Caco-2 (cell line): ENCODE results near the gene ASTN1. TPM values are rescaled to one million over a fixed set of nuclear protein-coding genes. Genes with fewer than 3 reads are reported as not detected.

Experiments used
- BruUV-seq: library from RNA; stranded (reverse); fragments of 400-500 nt; replicated peaks from 2 replicates; lab custom pipeline; 2021; lab: Mats Ljungman, UMichigan
- CTCF ChIA-PET: fragments of 300-600 bp; sonication (Branson Sonifier 250); formaldehyde crosslinking; loops from one replicate; lab custom pipeline; 2022; ENCODE audit warnings: antibody characterized with exemption; lab: Charles Lee
- POLR2A ChIA-PET: fragments of 300-600 bp; sonication (Branson Sonifier 250); formaldehyde crosslinking; loops from one replicate; lab custom pipeline; 2022; ENCODE audit warnings: antibody characterized with exemption; lab: Charles Lee
- DNase-seq, 2 experiments: peaks; one replicate each; pipeline versions ENCODE4 v3.0.0 to v3.0.0-alpha.2; 2020 to 2022
- H3K27me3 ChIP-seq: replicated peaks from 2 replicates; pipeline ENCODE4 v1.6.0; 2011; ENCODE audit warnings: low read length; ENCODE audit not compliant: control insufficient read depth, insufficient read depth
- H3K36me3 ChIP-seq: 2 replicates; pipeline ENCODE4 v1.5.1; 2011; ENCODE audit warnings: low read length; ENCODE audit not compliant: control insufficient read depth, insufficient read depth
- H3K4me1 ChIP-seq: fragments of 250-450 bp; sonication (Bioruptor Pico); 2 replicates; pipeline ENCODE4 v1.5.1; 2020; ENCODE audit warnings: mild to moderate bottlenecking
- H3K4me3 ChIP-seq: 2 replicates; pipeline ENCODE4 v1.5.1; 2011; ENCODE audit warnings: low read depth, mild to moderate bottlenecking, control low read depth, low read length
- H3K9me3 ChIP-seq: fragments of 250-450 bp; sonication (Bioruptor Pico); 2 replicates; pipeline ENCODE4 v1.5.1; 2020; ENCODE audit warnings: mild to moderate bottlenecking, moderate library complexity
- H3K27ac Mint-ChIP-seq: one replicate; pipeline ENCODE4 v1.8.0; 2022; ENCODE audit warnings: mixed read lengths; ENCODE audit not compliant: unreplicated experiment
- H3K27me3 Mint-ChIP-seq: one replicate; pipeline ENCODE4 v1.8.0; 2022; ENCODE audit warnings: mixed read lengths; ENCODE audit not compliant: insufficient read depth, unreplicated experiment
- H3K36me3 Mint-ChIP-seq: one replicate; pipeline ENCODE4 v1.8.0; 2022; ENCODE audit warnings: mild to moderate bottlenecking, mixed read lengths; ENCODE audit not compliant: insufficient read depth, unreplicated experiment
- H3K4me1 Mint-ChIP-seq: one replicate; pipeline ENCODE4 v1.8.0; 2022; ENCODE audit warnings: low read depth, mixed read lengths; ENCODE audit not compliant: unreplicated experiment
- H3K4me3 Mint-ChIP-seq: one replicate; pipeline ENCODE4 v1.8.0; 2022; ENCODE audit warnings: mild to moderate bottlenecking, moderate library complexity, mixed read lengths; ENCODE audit not compliant: unreplicated experiment
- H3K9me3 Mint-ChIP-seq: one replicate; pipeline ENCODE4 v1.8.0; 2022; ENCODE audit warnings: mixed read lengths; ENCODE audit not compliant: unreplicated experiment
- intact Hi-C: fragments of 100-400 bp; cut with micrococcal nuclease; formaldehyde crosslinking; loops from one replicate; pipeline ENCODE4 v1.10.0; 2022; ENCODE audit not compliant: unreplicated experiment
- total RNA-seq: library from RNA; stranded (reverse); gene quantifications from 2 replicates; pipeline ENCODE4 v1.2.3, GENCODE V29; 2022
- TF ChIP-seq, protein P1 (sequence below), 2 experiments: fragments of 200-600 bp in 1 of 2; IDR thresholded peaks; 1 replicate in 1 of 2; 2 replicates in 1 of 2; pipeline versions ENCODE4 v1.5.1 to v1.8.0; 2011 to 2022; ENCODE audit warnings: antibody characterized with exemption in 1 of 2, control low read depth in 1 of 2, inconsistent platforms in 1 of 2, low read depth in 1 of 2, low read length in 1 of 2, mild to moderate bottlenecking in 1 of 2, moderate library complexity in 1 of 2; ENCODE audit not compliant: insufficient read depth in 1 of 2, severe bottlenecking in 1 of 2, unreplicated experiment in 1 of 2

Gene ASTN1
- total RNA-seq, 1 experiment from 2014 or later, result not detected

DNA sequence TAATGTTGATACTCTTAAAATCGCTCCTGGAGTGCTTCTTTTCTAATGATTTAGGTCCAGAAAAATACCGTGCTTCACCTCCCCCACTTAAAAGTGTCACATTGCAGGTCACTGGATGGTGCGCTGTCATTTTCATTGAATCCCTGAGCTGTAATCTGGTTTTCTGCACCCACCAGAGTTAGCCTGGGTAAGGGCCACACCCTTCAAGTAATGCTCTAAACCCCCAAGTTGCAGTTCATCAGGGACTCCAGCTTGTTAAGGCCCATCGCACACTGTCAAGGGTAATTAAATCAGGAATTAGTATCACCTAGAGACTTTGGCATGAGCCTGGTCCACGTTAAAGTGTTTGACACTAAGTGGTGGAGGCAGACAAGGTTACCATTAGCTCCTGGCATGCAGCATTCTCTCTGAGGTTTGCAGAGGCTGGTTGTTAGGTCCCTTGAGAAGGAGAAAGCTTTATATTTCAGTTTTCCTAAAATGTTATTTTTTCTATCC lies 34.0 kb downstream of the ASTN1 start:
- Mint-ChIP-seq H3K4me1 (no peaks in the 10 kb centered on the region), H3K36me3 (no peaks in the 10 kb centered on the region), H3K27me3 (peaks cover 12% of the 10 kb centered on the region), H3K9me3 (no peaks in the 10 kb centered on the region), H3K4me3 (no peak overlapping the region), H3K27ac (no peak overlapping the region)
- Histone ChIP-seq H3K27me3 (no peaks in the 10 kb centered on the region), H3K4me3 (no peak overlapping the region), H3K9me3 (no peaks in the 10 kb centered on the region), H3K4me1 (no peaks in the 10 kb centered on the region), H3K36me3 (no peaks in the 10 kb centered on the region)
- intact Hi-C loops, result no loop called here
- TF ChIP-seq, protein P1, sequence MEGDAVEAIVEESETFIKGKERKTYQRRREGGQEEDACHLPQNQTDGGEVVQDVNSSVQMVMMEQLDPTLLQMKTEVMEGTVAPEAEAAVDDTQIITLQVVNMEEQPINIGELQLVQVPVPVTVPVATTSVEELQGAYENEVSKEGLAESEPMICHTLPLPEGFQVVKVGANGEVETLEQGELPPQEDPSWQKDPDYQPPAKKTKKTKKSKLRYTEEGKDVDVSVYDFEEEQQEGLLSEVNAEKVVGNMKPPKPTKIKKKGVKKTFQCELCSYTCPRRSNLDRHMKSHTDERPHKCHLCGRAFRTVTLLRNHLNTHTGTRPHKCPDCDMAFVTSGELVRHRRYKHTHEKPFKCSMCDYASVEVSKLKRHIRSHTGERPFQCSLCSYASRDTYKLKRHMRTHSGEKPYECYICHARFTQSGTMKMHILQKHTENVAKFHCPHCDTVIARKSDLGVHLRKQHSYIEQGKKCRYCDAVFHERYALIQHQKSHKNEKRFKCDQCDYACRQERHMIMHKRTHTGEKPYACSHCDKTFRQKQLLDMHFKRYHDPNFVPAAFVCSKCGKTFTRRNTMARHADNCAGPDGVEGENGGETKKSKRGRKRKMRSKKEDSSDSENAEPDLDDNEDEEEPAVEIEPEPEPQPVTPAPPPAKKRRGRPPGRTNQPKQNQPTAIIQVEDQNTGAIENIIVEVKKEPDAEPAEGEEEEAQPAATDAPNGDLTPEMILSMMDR (IDR thresholded peaks at IDR 0.05; ENCODE audit: insufficient read depth in 1 of 2, low read depth in 1 of 2, low read length in 1 of 2, severe bottlenecking in 1 of 2, unreplicated experiment in 1 of 2), result no peak
- ChIA-PET POLR2A (no interaction called here), CTCF (no interaction called here)
- BruUV-seq, result no TSS peak
- DNase-seq, result no peak

DNA sequence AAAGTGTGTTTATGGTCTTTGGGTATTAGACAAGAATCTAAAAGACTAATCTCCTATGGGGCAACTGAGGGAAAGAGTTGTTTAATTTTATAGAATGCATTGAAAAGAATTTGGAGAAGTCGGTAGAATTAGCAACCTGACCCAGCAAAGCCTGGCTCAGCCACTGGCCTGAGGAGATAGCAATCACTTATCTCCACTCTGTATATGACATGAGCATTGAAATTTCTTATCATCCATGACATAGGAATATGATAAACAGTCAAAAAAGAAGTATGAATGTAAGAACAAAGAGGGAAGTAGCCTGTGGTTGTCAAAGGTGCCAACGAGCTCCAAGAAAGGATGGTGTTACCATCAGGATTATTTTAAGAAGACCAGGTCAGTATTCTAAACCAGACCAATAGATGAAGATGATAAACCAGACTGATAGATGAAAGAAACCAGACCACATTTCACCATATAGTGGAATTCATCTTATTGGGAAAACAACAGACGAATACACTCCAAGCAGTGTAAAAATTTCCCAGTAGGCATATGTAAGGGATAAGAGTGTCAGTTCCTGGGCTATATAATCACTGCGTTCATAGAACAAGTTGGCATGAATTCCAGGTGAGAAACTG lies 35.7 kb downstream of the ASTN1 start:
- Histone ChIP-seq H3K9me3 (no peaks in the 10 kb centered on the region), H3K4me1 (no peaks in the 10 kb centered on the region), H3K27me3 (no peaks in the 10 kb centered on the region), H3K36me3 (no peaks in the 10 kb centered on the region), H3K4me3 (no peak overlapping the region)
- ChIA-PET CTCF (no interaction called here), POLR2A (no interaction called here)
- Mint-ChIP-seq H3K4me1 (no peaks in the 10 kb centered on the region), H3K36me3 (no peaks in the 10 kb centered on the region), H3K9me3 (no peaks in the 10 kb centered on the region), H3K27me3 (peaks cover 15% of the 10 kb centered on the region), H3K4me3 (no peak overlapping the region), H3K27ac (no peak overlapping the region)
- no peak for DNase-seq
- TF ChIP-seq, protein P1 (IDR thresholded peaks at IDR 0.05; ENCODE audit: insufficient read depth in 1 of 2, low read depth in 1 of 2, low read length in 1 of 2, severe bottlenecking in 1 of 2, unreplicated experiment in 1 of 2), result no peak
- no TSS peak for BruUV-seq
- intact Hi-C loops, result no loop called here

DNA sequence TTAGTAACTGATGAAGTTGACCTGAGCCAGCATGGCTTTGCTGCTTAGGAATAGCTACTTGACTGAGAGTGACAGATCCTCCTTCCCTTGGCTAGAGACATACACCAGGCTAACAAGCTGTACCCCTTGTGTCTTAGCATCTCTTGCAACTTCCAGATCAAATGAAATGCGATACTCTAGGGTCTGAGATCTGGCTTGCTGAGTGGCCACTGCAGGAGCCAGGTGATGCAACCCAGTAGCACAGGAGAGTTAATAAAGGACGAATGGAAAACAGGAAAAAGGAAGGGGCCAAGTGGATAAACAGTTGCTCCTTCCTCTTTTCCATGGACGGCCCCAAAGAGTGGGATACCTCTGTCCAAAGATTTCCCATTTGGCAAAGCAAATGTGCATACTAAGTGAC lies 38.2 kb downstream of the ASTN1 start:
- H3K4me3 Mint-ChIP-seq, result no peak overlapping the region
- CTCF ChIA-PET, result no interaction called here
- intact Hi-C loops, result no loop called here

More for the DNA sequence above, 38.2 kb downstream of the ASTN1 start:
- BruUV-seq, result no TSS peak
- no peak for DNase-seq
- H3K27me3 ChIP-seq, result no peaks in the 10 kb centered on the region
- no peaks in the 10 kb centered on the region for H3K36me3 ChIP-seq
- H3K4me3 ChIP-seq, result no peak overlapping the region
- peaks cover 17% of the 10 kb centered on the region for H3K27me3 Mint-ChIP-seq
- no peaks in the 10 kb centered on the region for H3K36me3 Mint-ChIP-seq
- no peaks in the 10 kb centered on the region for H3K9me3 Mint-ChIP-seq
- H3K4me1 Mint-ChIP-seq, result no peaks in the 10 kb centered on the region
- H3K27ac Mint-ChIP-seq, result no peak overlapping the region
- TF ChIP-seq, protein P1 (IDR thresholded peaks at IDR 0.05; ENCODE audit: insufficient read depth in 1 of 2, low read depth in 1 of 2, low read length in 1 of 2, severe bottlenecking in 1 of 2, unreplicated experiment in 1 of 2), result no peak
- no peaks in the 10 kb centered on the region for H3K9me3 ChIP-seq
- H3K4me1 ChIP-seq, result no peaks in the 10 kb centered on the region
- POLR2A ChIA-PET, result no interaction called here
